H1 (cell line): ENCODE results near the gene SMYD1. TPM values are rescaled to one million over a fixed set of nuclear protein-coding genes. Genes with fewer than 3 reads are reported as not detected.

Experiments
- CTCF ChIA-PET: fragments of 300-600 bp; sonication (Branson Sonifier 250); formaldehyde crosslinking; loops from one replicate; lab custom pipeline; 2021; ENCODE audit not compliant: partially characterized antibody; lab: Charles Lee
- POLR2A ChIA-PET: fragments of 300-600 bp; sonication (Branson Sonifier 250); formaldehyde crosslinking; loops from one replicate; lab custom pipeline; 2021; ENCODE audit warnings: inconsistent platforms; ENCODE audit not compliant: partially characterized antibody; lab: Charles Lee
- DNase-seq, 2 experiments: peaks; one replicate each; pipeline versions ENCODE4 v3.0.0 to v3.0.0-alpha.2; 2010 to 2022; ENCODE audit warnings: low spot score in 2 of 2, low read depth in 1 of 2, mixed read lengths in 1 of 2
- FAIRE-seq: peaks from 2 replicates; lab custom pipeline; 2011; peaks lifted over from hg19 to GRCh38; lab: Jason Lieb, UNC
- H2AFZ ChIP-seq: 2 replicates; pipeline ENCODE4 v1.8.1; 2012; ENCODE audit warnings: low read length, inconsistent platforms
- H2AK5ac ChIP-seq: 2 replicates; pipeline ENCODE4 v1.6.1; 2013; ENCODE audit warnings: low read depth, low read length
- H2BK120ac ChIP-seq: replicated peaks from 2 replicates; pipeline ENCODE3; 2013; ENCODE audit warnings: low read depth, low read length, inconsistent platforms
- H2BK12ac ChIP-seq: 2 replicates; pipeline ENCODE4 v1.6.1; 2013; ENCODE audit warnings: low read depth, low read length
- H2BK15ac ChIP-seq: 2 replicates; pipeline ENCODE4 v1.6.1; 2013; ENCODE audit warnings: low read length
- H2BK20ac ChIP-seq: 2 replicates; pipeline ENCODE4 v1.6.1; 2013; ENCODE audit warnings: low read length
- H2BK5ac ChIP-seq: 2 replicates; pipeline ENCODE4 v1.6.1; 2013; ENCODE audit warnings: low read depth, low read length
- H3K14ac ChIP-seq: 2 replicates; pipeline ENCODE4 v1.6.1; 2013; ENCODE audit warnings: inconsistent platforms; ENCODE audit not compliant: insufficient read length
- H3K18ac ChIP-seq: 2 replicates; pipeline ENCODE4 v1.6.1; 2013; ENCODE audit warnings: low read length; ENCODE audit errors: extremely low read depth
- H3K23ac ChIP-seq: 2 replicates; pipeline ENCODE4 v1.6.1; 2013; ENCODE audit warnings: inconsistent platforms; ENCODE audit not compliant: insufficient read length
- H3K23me2 ChIP-seq: 2 replicates; pipeline ENCODE4 v1.6.1; 2013; ENCODE audit warnings: low read depth, low read length
- H3K27ac ChIP-seq: 2 replicates; pipeline ENCODE4 v1.6.1; 2011; ENCODE audit warnings: low read depth, low read length, inconsistent platforms
- H3K27me3 ChIP-seq, 4 experiments: replicated peaks in 1 of 4; 1 replicate in 1 of 4; 2 replicates in 3 of 4; pipeline versions ENCODE4 v1.6.1 to v1.8.1; 2011 to 2013; ENCODE audit warnings: low read length in 3 of 4, mild to moderate bottlenecking in 3 of 4, inconsistent platforms in 2 of 4, mixed read lengths in 2 of 4, moderate library complexity in 1 of 4; ENCODE audit not compliant: control insufficient read depth in 3 of 4, insufficient read depth in 3 of 4; ENCODE audit errors: extremely low read depth in 1 of 4
- H3K36me3 ChIP-seq, 4 experiments: 2 replicates each; pipeline versions ENCODE4 v1.6.1 to v1.8.1; 2011 to 2013; ENCODE audit warnings: mild to moderate bottlenecking in 4 of 4, low read length in 3 of 4, moderate library complexity in 2 of 4, control low read depth in 1 of 4, inconsistent platforms in 1 of 4; ENCODE audit not compliant: insufficient read depth in 4 of 4, control insufficient read depth in 2 of 4
- H3K4ac ChIP-seq: replicated peaks from 2 replicates; pipeline ENCODE3; 2013; ENCODE audit warnings: low read length, low read depth, mixed read lengths, inconsistent platforms; ENCODE audit not compliant: insufficient read length
- H3K4me1 ChIP-seq, 4 experiments: replicated peaks in 1 of 4; 1 replicate in 1 of 4; 2 replicates in 3 of 4; pipeline versions ENCODE4 v1.6.1 to v1.8.1; 2011 to 2013; ENCODE audit warnings: low read length in 3 of 4, inconsistent platforms in 2 of 4, mixed read lengths in 1 of 4; ENCODE audit not compliant: insufficient read depth in 4 of 4, control insufficient read depth in 3 of 4
- H3K4me2 ChIP-seq, 2 experiments: 2 replicates each; pipeline versions ENCODE4 v1.6.1 to v1.8.1; 2011 to 2013; ENCODE audit warnings: low read depth in 2 of 2, low read length in 2 of 2, control low read depth in 1 of 2, inconsistent platforms in 1 of 2, mild to moderate bottlenecking in 1 of 2; ENCODE audit not compliant: insufficient read depth in 1 of 2
- H3K4me3 ChIP-seq, 4 experiments: fragments of 200-600, 300-600 bp in 1 of 4; sonication (generic), shearing (Covaris generic), sonication (Bioruptor Twin) in 1 of 4; 2 replicates each; pipeline versions ENCODE4 v1.5.1 to v1.8.1; 2011 to 2016; ENCODE audit warnings: low read length in 4 of 4, low read depth in 3 of 4, control low read depth in 2 of 4, inconsistent platforms in 2 of 4, mild to moderate bottlenecking in 2 of 4, mixed read lengths in 1 of 4, moderate library complexity in 1 of 4; ENCODE audit not compliant: insufficient read depth in 2 of 4; ENCODE audit errors: extremely low read depth in 1 of 4
- H3K56ac ChIP-seq: replicated peaks from 2 replicates; pipeline ENCODE3; 2013; ENCODE audit warnings: low read depth, mild to moderate bottlenecking, mixed read lengths, low read length, inconsistent platforms; ENCODE audit not compliant: insufficient read length
- H3K79me1 ChIP-seq: 2 replicates; pipeline ENCODE4 v1.6.1; 2013; ENCODE audit warnings: low read depth, low read length, control low read depth
- H3K79me2 ChIP-seq, 2 experiments: 2 replicates each; pipeline versions ENCODE4 v1.6.1 to v1.8.1; 2012 to 2013; ENCODE audit warnings: low read length in 2 of 2, mild to moderate bottlenecking in 2 of 2, inconsistent platforms in 1 of 2; ENCODE audit not compliant: insufficient read depth in 2 of 2, control insufficient read depth in 1 of 2
- H3K9ac ChIP-seq, 4 experiments: replicated peaks in 1 of 4; 1 replicate in 1 of 4; 2 replicates in 3 of 4; pipeline versions ENCODE4 v1.6.1 to v1.8.1; 2011 to 2013; ENCODE audit warnings: low read depth in 3 of 4, low read length in 3 of 4, control low read depth in 2 of 4, mild to moderate bottlenecking in 2 of 4, moderate library complexity in 2 of 4, inconsistent platforms in 1 of 4; ENCODE audit errors: extremely low read depth in 1 of 4
- H3K9me3 ChIP-seq, 2 experiments: 2 replicates each; pipeline versions ENCODE4 v1.6.1 to v1.8.1; 2012 to 2013; ENCODE audit warnings: mild to moderate bottlenecking in 2 of 2, moderate library complexity in 2 of 2, control low read depth in 1 of 2, inconsistent platforms in 1 of 2, low read depth in 1 of 2, low read length in 1 of 2, mixed read lengths in 1 of 2; ENCODE audit not compliant: insufficient read depth in 2 of 2
- H4K20me1 ChIP-seq, 2 experiments: replicated peaks in 1 of 2; 2 replicates each; pipeline versions ENCODE3 to v1.8.1; 2011 to 2013; ENCODE audit warnings: inconsistent platforms in 2 of 2, low read length in 2 of 2, mild to moderate bottlenecking in 1 of 2; ENCODE audit not compliant: insufficient read depth in 2 of 2, control insufficient read depth in 1 of 2
- H4K5ac ChIP-seq: 2 replicates; pipeline ENCODE4 v1.6.1; 2013; ENCODE audit warnings: low read length, low read depth, mixed read lengths, inconsistent platforms; ENCODE audit not compliant: insufficient read length
- H4K8ac ChIP-seq: 2 replicates; pipeline ENCODE4 v1.8.0; 2013; ENCODE audit warnings: mild to moderate bottlenecking, moderate library complexity, low read length, inconsistent platforms; ENCODE audit not compliant: insufficient read depth; ENCODE audit errors: extremely low read depth
- H4K91ac ChIP-seq: replicated peaks from 2 replicates; pipeline ENCODE3; 2013; ENCODE audit warnings: low read length, mixed read lengths, inconsistent platforms; ENCODE audit not compliant: insufficient read length
- CTCF ChIP-seq, 3 experiments: IDR thresholded peaks; 1 replicate in 2 of 3; 2 replicates in 1 of 3; pipeline versions ENCODE4 v1.5.1 to v1.6.1; 2011; ENCODE audit warnings: low read length in 3 of 3, mild to moderate bottlenecking in 3 of 3, inconsistent platforms in 2 of 3, low read depth in 1 of 3, moderate library complexity in 1 of 3; ENCODE audit not compliant: insufficient read depth in 1 of 3; ENCODE audit errors: control extremely low read depth in 1 of 3
- HDAC2 ChIP-seq, 2 experiments: fragments of 300-600 bp in 1 of 2; sonication (generic) in 1 of 2; IDR thresholded peaks; 2 replicates each; pipeline ENCODE4 v1.6.1; 2011 to 2012; ENCODE audit warnings: low read depth in 2 of 2, low read length in 2 of 2, mild to moderate bottlenecking in 2 of 2, moderate library complexity in 2 of 2, borderline replicate concordance in 1 of 2, inconsistent platforms in 1 of 2
- HDAC6 ChIP-seq: IDR thresholded peaks from one replicate; pipeline ENCODE4 v1.7.1; 2012; ENCODE audit warnings: low read depth, mild to moderate bottlenecking, inconsistent platforms, low read length, moderate library complexity
- NRF1 ChIP-seq: IDR thresholded peaks from 2 replicates; pipeline ENCODE4 v1.6.1; 2011; ENCODE audit warnings: mild to moderate bottlenecking, low read depth, low read length, improper control_type of control experiment
- RAD21 ChIP-seq, 2 experiments: IDR thresholded peaks in 1 of 2; conservative IDR thresholded peaks in 1 of 2; 2 replicates each; pipeline ENCODE4 v1.6.1; 2011; ENCODE audit warnings: low read depth in 2 of 2, low read length in 2 of 2, improper control_type of control experiment in 1 of 2, inconsistent platforms in 1 of 2, mild to moderate bottlenecking in 1 of 2, moderate library complexity in 1 of 2
- WGBS, 2 experiments: shearing (Covaris generic) in 1 of 2; methylation state at CpG; one replicate each; pipeline versions ENCODE4 v1.1.6 to v1.1.7; 2013 to 2015; ENCODE audit warnings: low lambda C conversion rate in 2 of 2, mixed read lengths in 2 of 2, inconsistent platforms in 1 of 2, low coverage in 1 of 2, missing lambda C conversion rate in 1 of 2; ENCODE audit not compliant: insufficient replicate concordance in 2 of 2, insufficient coverage in 1 of 2, insufficient read length in 1 of 2; ENCODE audit errors: extremely low coverage in 1 of 2, missing lambda C conversion rate in 1 of 2; 5-methylcytosine and 5-hydroxymethylcytosine counted together
- polyA plus RNA-seq, 7 experiments: library from polyadenylated mRNA; depleted of rRNA in 3 of 7; stranded (reverse) in 5 of 7; unstranded in 2 of 7; fragments of >200 nt in 5 of 7; fragments of 200-250 nt in 2 of 7; gene quantifications; 1 replicate in 5 of 7; 2 replicates in 1 of 7; 4 replicates in 1 of 7; pipeline versions ENCODE4 v1.2.1 to v1.2.3, GENCODE V29; 2011 to 2013; ENCODE audit warnings: missing spikeins in 2 of 7, mixed read lengths in 2 of 7
- total RNA-seq: library from RNA; stranded (reverse); fragmentation: NEBNext Ultra II Directional; extraction: Animal tissue kit (Norgen Biotek cat#: 25700); gene quantifications from 2 replicates; pipeline ENCODE4 v1.2.1, GENCODE V29; 2021
- TF ChIP-seq, protein P1 (sequence below): IDR thresholded peaks from 2 replicates; pipeline ENCODE4 v1.6.1; 2012; ENCODE audit warnings: low read length, inconsistent platforms

The SMYD1 gene
- total and polyA plus RNA-seq, 2 of the 8 experiments (the other 6 are each of a cell fraction or from before 2014, with no cell fraction given): 0.06 TPM; not detected in 1

DNA sequence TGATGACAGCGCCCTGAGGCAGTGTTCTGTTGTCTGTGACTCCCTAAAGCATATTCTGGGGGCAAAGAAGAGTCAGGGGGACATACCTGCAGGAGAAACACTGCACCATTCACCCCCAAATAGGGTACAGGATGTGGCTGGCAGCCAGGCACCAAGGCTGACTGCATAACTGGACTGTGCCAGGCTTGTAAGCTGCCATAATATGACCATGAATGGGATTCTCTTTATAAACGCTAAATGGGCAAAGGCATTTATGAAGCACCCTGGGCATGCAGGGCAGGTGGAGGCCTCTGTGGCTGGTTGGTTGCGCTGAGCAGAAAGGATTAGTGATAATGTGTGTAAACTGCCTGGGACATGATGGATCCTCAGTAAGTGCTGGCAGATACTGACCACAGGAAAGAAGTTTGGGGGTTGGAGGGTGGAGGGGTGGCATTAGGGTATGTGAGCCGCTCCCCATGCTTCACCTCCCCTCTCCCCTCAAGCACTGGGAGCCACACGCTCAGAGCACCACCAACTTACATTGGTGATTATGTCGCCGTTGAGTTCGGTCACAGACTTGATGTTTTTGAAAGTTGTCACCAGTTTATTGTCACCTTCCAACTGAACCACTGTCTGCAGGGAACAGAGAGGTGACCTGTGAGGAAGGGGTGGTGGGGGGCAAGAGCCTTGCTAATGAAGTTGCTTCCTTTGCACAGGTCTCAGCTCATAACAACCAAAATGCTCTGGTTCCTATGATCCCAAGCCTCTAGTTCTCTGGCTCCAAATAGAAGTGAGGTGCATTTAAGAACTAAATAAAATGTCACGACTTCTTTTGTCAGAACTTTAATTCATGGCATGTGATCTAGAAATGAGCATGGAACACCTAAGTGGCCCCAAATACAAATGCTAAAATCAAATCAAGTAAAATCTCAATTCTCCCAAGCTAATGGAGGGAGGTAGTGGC lies 56.6 kb downstream of the SMYD1 start:
- no peak overlapping the region for H3K4ac ChIP-seq
- H2AK5ac ChIP-seq: no peak overlapping the region
- no peak overlapping the region for H2BK12ac ChIP-seq
- no peak overlapping the region for H3K4me2 ChIP-seq
- no peak overlapping the region for H2BK120ac ChIP-seq
- no peak overlapping the region for H3K9ac ChIP-seq
- no peak overlapping the region for H4K91ac ChIP-seq
- 90% methylated on average over 9 of the region's 9 CpGs; no CpG with 5 or more reads in 1 of the 2 experiments for WGBS, 2 experiments
- H4K5ac ChIP-seq: no peak overlapping the region
- H3K56ac ChIP-seq: no peak overlapping the region
- no peaks in the 10 kb centered on the region for H4K20me1 ChIP-seq
- no peak overlapping the region for H3K18ac ChIP-seq
- H3K79me1 ChIP-seq: no peaks in the 10 kb centered on the region; the same call in 1 of the 2 replicates
- no peak overlapping the region for H2BK15ac ChIP-seq
- no peak overlapping the region for H3K4me3 ChIP-seq
- no peak overlapping the region for H4K8ac ChIP-seq
- H3K27me3 ChIP-seq: no peaks in the 10 kb centered on the region
- no peaks in the 10 kb centered on the region for H3K79me2 ChIP-seq
- H3K4me1 ChIP-seq: no peaks in the 10 kb centered on the region
- H3K23ac ChIP-seq: no peak overlapping the region
- H3K27ac ChIP-seq: no peak overlapping the region
- POLR2A ChIA-PET: no interaction called here
- H3K9me3 ChIP-seq: no peaks in the 10 kb centered on the region
- no peak overlapping the region for H2AFZ ChIP-seq
- CTCF ChIA-PET: interaction anchor here (1.5 kb wide), 1 partner anchor 22 kb away, joined by 3 read pairs; no protein-coding TSS in a partner anchor
- FAIRE-seq (no peak), DNase-seq (no peak)
- H3K23me2 ChIP-seq: no peaks in the 10 kb centered on the region
- no peaks in the 10 kb centered on the region for H3K36me3 ChIP-seq
- H2BK20ac ChIP-seq: no peak overlapping the region
- no peak overlapping the region for H2BK5ac ChIP-seq
- no peak overlapping the region for H3K14ac ChIP-seq
- TF ChIP-seq, protein P1, sequence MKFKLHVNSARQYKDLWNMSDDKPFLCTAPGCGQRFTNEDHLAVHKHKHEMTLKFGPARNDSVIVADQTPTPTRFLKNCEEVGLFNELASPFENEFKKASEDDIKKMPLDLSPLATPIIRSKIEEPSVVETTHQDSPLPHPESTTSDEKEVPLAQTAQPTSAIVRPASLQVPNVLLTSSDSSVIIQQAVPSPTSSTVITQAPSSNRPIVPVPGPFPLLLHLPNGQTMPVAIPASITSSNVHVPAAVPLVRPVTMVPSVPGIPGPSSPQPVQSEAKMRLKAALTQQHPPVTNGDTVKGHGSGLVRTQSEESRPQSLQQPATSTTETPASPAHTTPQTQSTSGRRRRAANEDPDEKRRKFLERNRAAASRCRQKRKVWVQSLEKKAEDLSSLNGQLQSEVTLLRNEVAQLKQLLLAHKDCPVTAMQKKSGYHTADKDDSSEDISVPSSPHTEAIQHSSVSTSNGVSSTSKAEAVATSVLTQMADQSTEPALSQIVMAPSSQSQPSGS: no peak
- TF ChIP-seq NRF1 (no peak), RAD21 (IDR thresholded peaks at IDR 0.05 in 1 of 2, conservative IDR thresholded peaks at IDR 0.05 in 1 of 2; ENCODE audit: low read depth in 2 of 2, low read length in 2 of 2) (no peak), CTCF (IDR thresholded peaks at IDR 0.05; ENCODE audit: control extremely low read depth in 1 of 3, insufficient read depth in 1 of 3, low read depth in 1 of 3, low read length in 3 of 3) (no peak), HDAC6 (no peak), HDAC2 (IDR thresholded peaks at IDR 0.05; ENCODE audit: borderline replicate concordance in 1 of 2, low read depth in 2 of 2, low read length in 2 of 2) (no peak)
